ENCODE results near the gene ADAMTS14.

ADAMTS14 gene

GRCh38 chr10:70801854-70802253 lies 129.5 kb downstream of the ADAMTS14 start:
- DNase-seq, result no peak

GRCh38 chr10:70803775-70804420 lies 131.6 kb downstream of the ADAMTS14 start:
- DNase-seq, result no peak

GRCh38 chr10:70804421-70804808 lies 132.1 kb downstream of the ADAMTS14 start:
- DNase-seq, result no peak

- DNase-seq, result no peak
Observed at GRCh38 chr10:70805619-70806215, 133.4 kb downstream of the ADAMTS14 start.

GRCh38 chr10:70806841-70807240 lies 134.5 kb downstream of the ADAMTS14 start:
- no peak for DNase-seq

- DNase-seq, result no peak
Observed at GRCh38 chr10:70807556-70807955, 135.2 kb downstream of the ADAMTS14 start.

- DNase-seq, result no peak
Observed at GRCh38 chr10:70809011-70809611, 136.8 kb downstream of the ADAMTS14 start.

- no peak for DNase-seq
Observed at GRCh38 chr10:70809726-70810125, 137.4 kb downstream of the ADAMTS14 start.

- DNase-seq, result no peak
Observed at GRCh38 chr10:70810967-70811366, 138.7 kb downstream of the ADAMTS14 start.

GRCh38 chr10:70811881-70812280 lies 139.6 kb downstream of the ADAMTS14 start:
- no peak for DNase-seq

Measured in activated CD4-positive, CD25-positive, alpha-beta regulatory T cell treated with anti-CD3 and anti-CD28 coated beads, Interleukin-2, amount 50 U/mL, for 72 hours (primary cell).